ENCODE data around the gene COL12A1.

- TF ChIP-seq EZH2 (IDR thresholded peaks at IDR 0.05; ENCODE audit: low read depth): no peak
- TF ChIP-seq, protein P1, sequence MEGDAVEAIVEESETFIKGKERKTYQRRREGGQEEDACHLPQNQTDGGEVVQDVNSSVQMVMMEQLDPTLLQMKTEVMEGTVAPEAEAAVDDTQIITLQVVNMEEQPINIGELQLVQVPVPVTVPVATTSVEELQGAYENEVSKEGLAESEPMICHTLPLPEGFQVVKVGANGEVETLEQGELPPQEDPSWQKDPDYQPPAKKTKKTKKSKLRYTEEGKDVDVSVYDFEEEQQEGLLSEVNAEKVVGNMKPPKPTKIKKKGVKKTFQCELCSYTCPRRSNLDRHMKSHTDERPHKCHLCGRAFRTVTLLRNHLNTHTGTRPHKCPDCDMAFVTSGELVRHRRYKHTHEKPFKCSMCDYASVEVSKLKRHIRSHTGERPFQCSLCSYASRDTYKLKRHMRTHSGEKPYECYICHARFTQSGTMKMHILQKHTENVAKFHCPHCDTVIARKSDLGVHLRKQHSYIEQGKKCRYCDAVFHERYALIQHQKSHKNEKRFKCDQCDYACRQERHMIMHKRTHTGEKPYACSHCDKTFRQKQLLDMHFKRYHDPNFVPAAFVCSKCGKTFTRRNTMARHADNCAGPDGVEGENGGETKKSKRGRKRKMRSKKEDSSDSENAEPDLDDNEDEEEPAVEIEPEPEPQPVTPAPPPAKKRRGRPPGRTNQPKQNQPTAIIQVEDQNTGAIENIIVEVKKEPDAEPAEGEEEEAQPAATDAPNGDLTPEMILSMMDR (conservative IDR thresholded peaks at IDR 0.05): peak; percentile 84
These were observed 1.5 kb downstream of the COL12A1 start for GRCh38 chr6:75204217-75204958.
